HG02973 (cell line): Measurements from ENCODE around the gene KCNIP2.

Experiments
- ATAC-seq: cut with Tn5 transposase; IDR thresholded peaks from one replicate; pipeline ENCODE4 v1.9.1; 2021; ENCODE audit warnings: moderate library complexity; ENCODE audit not compliant: unreplicated experiment

KCNIP2 gene

GRCh38 chr10:101851411-101852116 lies 8.0 kb upstream of the KCNIP2 start:
- no peak for ATAC-seq

GRCh38 chr10:101850749-101851148 lies 7.1 kb upstream of the KCNIP2 start:
- no peak for ATAC-seq

GRCh38 chr10:101848894-101849351 lies 5.3 kb upstream of the KCNIP2 start:
- ATAC-seq: no peak

GRCh38 chr10:101848408-101848807 lies 4.8 kb upstream of the KCNIP2 start:
- ATAC-seq: no peak

GRCh38 chr10:101845893-101846292 lies 2.3 kb upstream of the KCNIP2 start:
- ATAC-seq: no peak

GRCh38 chr10:101841826-101842225 lies 1.8 kb downstream of the KCNIP2 start:
- no peak for ATAC-seq

GRCh38 chr10:101840741-101841453 lies 2.7 kb downstream of the KCNIP2 start:
- peak; percentile 63 for ATAC-seq

- ATAC-seq: no peak
Measured at GRCh38 chr10:101840102-101840684, 3.4 kb downstream of the KCNIP2 start.

- ATAC-seq: no peak
Measured at GRCh38 chr10:101839416-101840063, 4.1 kb downstream of the KCNIP2 start.

- ATAC-seq: no peak
Measured at GRCh38 chr10:101839002-101839401, 4.6 kb downstream of the KCNIP2 start.

- ATAC-seq: no peak
Measured at GRCh38 chr10:101838416-101838970, 5.1 kb downstream of the KCNIP2 start.

GRCh38 chr10:101837748-101838147 lies 5.9 kb downstream of the KCNIP2 start:
- no peak for ATAC-seq

- ATAC-seq: no peak
Measured at GRCh38 chr10:101835362-101835761, 8.2 kb downstream of the KCNIP2 start.

GRCh38 chr10:101834341-101834740 lies 9.3 kb downstream of the KCNIP2 start:
- ATAC-seq: no peak

- ATAC-seq: no peak
Measured at GRCh38 chr10:101833466-101833865, 10.1 kb downstream of the KCNIP2 start.

- ATAC-seq: no peak
Measured at GRCh38 chr10:101832325-101832771, 11.3 kb downstream of the KCNIP2 start.

GRCh38 chr10:101831169-101831811 lies 12.3 kb downstream of the KCNIP2 start:
- ATAC-seq: no peak

- peak; percentile 49 for ATAC-seq
Measured at GRCh38 chr10:101830322-101831168, 13.1 kb downstream of the KCNIP2 start.

- peak; percentile 23 for ATAC-seq
Measured at GRCh38 chr10:101829561-101830315, 13.9 kb downstream of the KCNIP2 start.
